ENCODE measurements around the gene TMEM184A.

GRCh38 chr7:1575809-1576208 is 19.8 kb upstream of the TMEM184A start:
- TF ChIP-seq CTCF (IDR thresholded peaks at IDR 0.05) (no peak), POLR2A (IDR thresholded peaks at IDR 0.05) (no peak)
